Right cardiac atrium (tissue), 5 donors: ENCODE results near the gene ATF2. TPM values are rescaled to one million over a fixed set of nuclear protein-coding genes. Genes with fewer than 3 reads are reported as not detected.
"Not testable (repeated sequence)": the region's sequence is repeated elsewhere in the genome, so short reads cannot be mapped to it uniquely, and the experiment has no call there.

ENCODE experiments used
- ATAC-seq, 2 donors: fragments of 200-7000 bp; cut with Tn5 transposase; one replicate each; pipeline versions ENCODE4 v1.8.0 to v1.9.1; 2020; ENCODE audit warnings: moderate library complexity in 2 of 2, mild to moderate bottlenecking in 1 of 2
- DNase-seq, 3 donors: peaks; one replicate each; pipeline ENCODE4 v3.0.0-alpha.2; 2020
- H3K27ac ChIP-seq: one replicate; pipeline ENCODE4 v1.5.1; 2013; ENCODE audit warnings: mild to moderate bottlenecking, low read length, control low read depth, moderate library complexity
- H3K27me3 ChIP-seq: one replicate; pipeline ENCODE4 v1.6.1; 2013; ENCODE audit not compliant: control insufficient read depth, insufficient read depth
- H3K4me1 ChIP-seq: one replicate; pipeline ENCODE4 v1.6.1; 2013; ENCODE audit warnings: low read length; ENCODE audit not compliant: control insufficient read depth, insufficient read depth
- H3K4me3 ChIP-seq: one replicate; pipeline ENCODE4 v1.5.1; 2013; ENCODE audit warnings: low read length, control low read depth
- H3K9me3 ChIP-seq: one replicate; pipeline ENCODE4 v1.6.1; 2013; ENCODE audit warnings: low read length; ENCODE audit not compliant: control insufficient read depth
- whole genome bisulfite sequencing: extraction: QIAGEN DNeasy Blood & Tissue Kit; methylation state at CpG from one replicate; pipeline ENCODE4 v1.1.7; 2013; 5-methylcytosine and 5-hydroxymethylcytosine counted together
- intact Hi-C, 4 donors: fragments of 100-400 bp; cut with DNase I; formaldehyde crosslinking; loops; one replicate each; pipeline versions ENCODE4 v1.11.0 to v1.14.0; 2022 to 2023
- polyA plus RNA-seq: library from polyadenylated mRNA; stranded (reverse); fragments of 200-250 nt; gene quantifications from one replicate; pipeline ENCODE4 v1.2.3, GENCODE V29; 2013
- total RNA-seq, 4 donors: library from RNA; stranded (reverse); fragmentation: NEBNext Ultra II Directional; extraction: Animal tissue kit (Norgen Biotek cat#: 25700); gene quantifications; one replicate each; pipeline ENCODE4 v1.2.1, GENCODE V29; 2021
- donor health status: healthy with polysubstance abuse.
- donor health status: DM: no; HTN: yes; CAD: no.
- donor health status: DM: no; HTN: no; CAD: no.
- donor health status: DM: no; HTN: yes; CAD: no; lungs with severe emphysema.
- donor health status: DM: yes; HTN: yes; CAD: no.

Gene ATF2
- total and polyA plus RNA-seq, 5 donors, result 10.8 to 39.2 (median 30.6) TPM

- DNase-seq, intact Hi-C loops: not testable (repeated sequence)
- 97% methylated on average over 4 of the region's 4 CpGs for WGBS
Measured at GRCh38 chr2:175084117-175084516, 83.9 kb downstream of the ATF2 start.

GRCh38 chr2:175080479-175080878, 87.5 kb downstream of the ATF2 start:
- intact Hi-C loops, result no loop called here
- no peaks in the 10 kb centered on the region for H3K9me3 ChIP-seq
- no peaks in the 10 kb centered on the region for H3K4me1 ChIP-seq
- DNase-seq (no peak), ATAC-seq (no peak)
- H3K4me3 ChIP-seq, result no peak overlapping the region
- 91% methylated on average over 3 of the region's 3 CpGs for WGBS
- H3K27ac ChIP-seq, result no peak overlapping the region
- no peaks in the 10 kb centered on the region for H3K27me3 ChIP-seq

More at GRCh38 chr2:175084117-175084516, 83.9 kb downstream of the ATF2 start:
- not testable (repeated sequence) for H3K4me1 ChIP-seq, ATAC-seq, H3K9me3 ChIP-seq, H3K27ac ChIP-seq, H3K27me3 ChIP-seq, H3K4me3 ChIP-seq

- no peak for ATAC-seq
- no peak overlapping the region for H3K4me3 ChIP-seq
- no peaks in the 10 kb centered on the region for H3K9me3 ChIP-seq
- intact Hi-C loops, result no loop called here
- H3K27me3 ChIP-seq, result no peaks in the 10 kb centered on the region
- H3K4me1 ChIP-seq, result no peaks in the 10 kb centered on the region
- 94% methylated on average over 1 of the region's 1 CpG for WGBS
- H3K27ac ChIP-seq, result no peak overlapping the region
- no peak for DNase-seq
Measured at GRCh38 chr2:175076272-175076671, 91.7 kb downstream of the ATF2 start.

- Histone ChIP-seq H3K27ac (no peak overlapping the region), H3K4me3 (no peak overlapping the region), H3K9me3 (no peaks in the 10 kb centered on the region), H3K4me1 (no peaks in the 10 kb centered on the region), H3K27me3 (no peaks in the 10 kb centered on the region)
- WGBS, result 86% methylated on average over 6 of the region's 6 CpGs
- no peak for DNase-seq
- ATAC-seq, result no peak
- intact Hi-C loops, result no loop called here
Measured at GRCh38 chr2:175074478-175074877, 93.5 kb downstream of the ATF2 start.

- Histone ChIP-seq H3K27ac (no peak overlapping the region), H3K9me3 (no peaks in the 10 kb centered on the region), H3K4me3 (no peak overlapping the region), H3K27me3 (no peaks in the 10 kb centered on the region), H3K4me1 (no peaks in the 10 kb centered on the region)
- intact Hi-C loops, result no loop called here
- ATAC-seq, result no peak
- DNase-seq, result no peak
- WGBS, result 98% methylated on average over 1 of the region's 1 CpG
Measured at GRCh38 chr2:175068534-175068933, 99.5 kb downstream of the ATF2 start.

- H3K27ac ChIP-seq, result no peak overlapping the region
- 72% methylated on average over 4 of the region's 4 CpGs for WGBS
- H3K9me3 ChIP-seq, result no peaks in the 10 kb centered on the region
- no peak for ATAC-seq
- no peaks in the 10 kb centered on the region for H3K27me3 ChIP-seq
- no peaks in the 10 kb centered on the region for H3K4me1 ChIP-seq
- H3K4me3 ChIP-seq, result no peak overlapping the region
- no peak for DNase-seq
- intact Hi-C loops, result no loop called here
Measured at GRCh38 chr2:175066411-175066810, 101.6 kb downstream of the ATF2 start.

- WGBS, result 89% methylated on average over 5 of the region's 5 CpGs
- Histone ChIP-seq H3K27me3 (no peaks in the 10 kb centered on the region), H3K27ac (no peak overlapping the region), H3K4me3 (no peak overlapping the region), H3K9me3 (no peaks in the 10 kb centered on the region), H3K4me1 (no peaks in the 10 kb centered on the region)
- ATAC-seq (no peak), DNase-seq (no peak)
- intact Hi-C loops, result no loop called here
Measured at GRCh38 chr2:175064797-175065196, 103.2 kb downstream of the ATF2 start.

GRCh38 chr2:175063741-175064140, 104.3 kb downstream of the ATF2 start:
- Histone ChIP-seq H3K4me1 (no peaks in the 10 kb centered on the region), H3K27me3 (no peaks in the 10 kb centered on the region), H3K27ac (no peak overlapping the region), H3K4me3 (no peak overlapping the region), H3K9me3 (no peaks in the 10 kb centered on the region)
- no peak for ATAC-seq
- intact Hi-C loops, result no loop called here
- over 99% methylated on average over 2 of the region's 2 CpGs for WGBS
- no peak for DNase-seq

- intact Hi-C loops, result no loop called here
- ATAC-seq, result no peak
- 96% methylated on average over 10 of the region's 10 CpGs for WGBS
Measured at GRCh38 chr2:175062787-175063585, 105.0 kb downstream of the ATF2 start.

GRCh38 chr2:175057078-175057685, 110.8 kb downstream of the ATF2 start:
- intact Hi-C loops, result no loop called here
- WGBS, result 94% methylated on average over 5 of the region's 5 CpGs

More at GRCh38 chr2:175062787-175063585, 105.0 kb downstream of the ATF2 start:
- no peak for DNase-seq
- Histone ChIP-seq H3K27me3 (no peaks in the 10 kb centered on the region), H3K9me3 (no peaks in the 10 kb centered on the region), H3K4me3 (no peak overlapping the region), H3K27ac (no peak overlapping the region), H3K4me1 (no peaks in the 10 kb centered on the region)

GRCh38 chr2:175055993-175056392, 112.0 kb downstream of the ATF2 start:
- Histone ChIP-seq H3K27me3 (no peaks in the 10 kb centered on the region), H3K9me3 (no peaks in the 10 kb centered on the region), H3K4me3 (no peak overlapping the region), H3K27ac (no peak overlapping the region), H3K4me1 (no peaks in the 10 kb centered on the region)
- no peak for ATAC-seq
- no peak for DNase-seq
- intact Hi-C loops, result no loop called here

More at GRCh38 chr2:175057078-175057685, 110.8 kb downstream of the ATF2 start:
- Histone ChIP-seq H3K27ac (no peak overlapping the region), H3K4me3 (no peak overlapping the region), H3K27me3 (no peaks in the 10 kb centered on the region), H3K9me3 (no peaks in the 10 kb centered on the region), H3K4me1 (no peaks in the 10 kb centered on the region)
- DNase-seq, result no peak
- ATAC-seq, result no peak
